CD4-positive, alpha-beta T cell treated with Interleukin-2 at 100 ng/mL for 4 hours (primary cell): Measurements from ENCODE around the gene CTCFL.
"Not testable (repeated sequence)": the region's sequence is repeated elsewhere in the genome, so short reads cannot be mapped to it uniquely, and the experiment has no call there.

Experiments
- DNase-seq: peaks from one replicate; pipeline ENCODE4 v3.0.0-alpha.2; 2020; ENCODE audit warnings: low spot score

The CTCFL gene

GRCh38 chr20:57508831-57509230 is 16.1 kb downstream of the CTCFL start:
- DNase-seq, result no peak

GRCh38 chr20:57508381-57508780 is 16.6 kb downstream of the CTCFL start:
- DNase-seq, result no peak

DNA sequence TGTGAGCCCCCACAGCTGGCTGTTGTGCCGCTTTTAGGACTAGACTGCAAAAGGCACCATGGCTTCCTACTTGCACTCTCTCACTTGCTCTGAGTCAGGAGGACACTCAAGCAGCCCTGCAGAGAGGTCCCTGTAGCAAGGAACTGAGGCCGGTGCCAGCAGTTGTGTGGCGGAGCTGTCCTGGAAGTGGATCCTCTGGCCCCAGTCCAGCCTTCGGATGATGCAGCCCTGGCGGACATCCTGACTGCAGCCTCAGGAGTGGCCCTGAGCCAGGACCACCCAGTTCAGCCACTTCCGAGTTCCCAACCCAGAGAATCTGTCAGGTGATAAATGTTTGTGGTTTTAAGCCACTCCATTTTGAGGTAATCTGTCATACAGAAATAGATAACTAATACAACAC is 17.5 kb downstream of the CTCFL start:
- DNase-seq, result no peak

GRCh38 chr20:57505979-57506378 is 19.0 kb downstream of the CTCFL start:
- DNase-seq, result no peak

DNA sequence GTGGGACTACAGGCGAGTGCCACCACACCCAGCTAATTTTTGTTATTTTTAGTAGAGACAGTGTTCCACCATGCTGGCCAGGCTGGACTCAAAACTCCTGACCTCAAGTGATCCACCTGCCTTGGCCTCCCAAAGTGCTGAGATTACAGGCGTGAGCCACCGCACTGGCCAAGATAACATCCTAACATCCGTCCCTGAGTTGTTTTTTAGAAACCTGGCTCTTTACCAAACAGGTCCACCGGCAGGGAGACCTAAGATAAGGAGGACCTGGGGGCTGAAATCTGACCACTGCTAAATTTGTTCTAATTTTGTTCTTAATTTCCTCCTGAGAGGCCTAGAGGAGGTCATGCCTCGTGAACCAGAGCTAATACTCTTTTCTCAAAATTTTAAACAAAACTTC is 20.5 kb downstream of the CTCFL start:
- no peak for DNase-seq

DNA sequence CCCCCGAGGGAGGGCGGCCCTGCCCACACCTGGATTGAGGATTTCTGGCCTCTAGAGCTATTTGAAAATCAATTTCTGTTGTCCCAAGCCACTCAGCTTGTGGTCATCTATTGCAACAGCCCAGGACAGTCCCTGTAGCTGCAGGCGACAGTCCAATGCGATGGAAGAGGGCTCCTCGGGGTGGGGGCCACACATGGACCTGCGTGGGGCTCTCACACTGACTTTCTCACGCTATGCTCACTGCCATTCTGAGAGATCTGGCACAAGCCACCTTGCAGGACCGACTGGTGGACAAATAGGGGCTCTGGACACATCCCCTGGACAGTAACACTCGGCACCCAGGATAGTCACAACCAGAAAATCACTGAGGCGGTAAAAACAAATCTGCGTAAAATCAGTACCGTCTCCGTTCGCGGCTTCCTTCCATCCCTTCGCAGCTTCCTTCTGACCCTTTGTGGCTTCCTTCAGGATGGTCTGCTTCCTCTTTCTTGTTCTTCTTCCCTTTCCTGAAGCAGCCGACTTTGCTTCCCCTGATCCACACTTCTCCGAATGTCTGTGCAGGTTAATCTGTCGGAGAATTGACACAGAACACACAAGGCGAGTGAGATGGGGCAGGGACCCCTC is 21.8 kb downstream of the CTCFL start:
- no peak for DNase-seq

- DNase-seq, result no peak
These were observed 22.6 kb downstream of the CTCFL start for GRCh38 chr20:57502336-57502700.

- DNase-seq, result no peak
These were observed 23.2 kb downstream of the CTCFL start for GRCh38 chr20:57501461-57502335.

GRCh38 chr20:57500962-57501361 is 24.0 kb downstream of the CTCFL start:
- no peak for DNase-seq

- DNase-seq, result no peak
These were observed 24.7 kb downstream of the CTCFL start for GRCh38 chr20:57500235-57500634.

GRCh38 chr20:57499676-57500075 is 25.3 kb downstream of the CTCFL start:
- no peak for DNase-seq

DNA sequence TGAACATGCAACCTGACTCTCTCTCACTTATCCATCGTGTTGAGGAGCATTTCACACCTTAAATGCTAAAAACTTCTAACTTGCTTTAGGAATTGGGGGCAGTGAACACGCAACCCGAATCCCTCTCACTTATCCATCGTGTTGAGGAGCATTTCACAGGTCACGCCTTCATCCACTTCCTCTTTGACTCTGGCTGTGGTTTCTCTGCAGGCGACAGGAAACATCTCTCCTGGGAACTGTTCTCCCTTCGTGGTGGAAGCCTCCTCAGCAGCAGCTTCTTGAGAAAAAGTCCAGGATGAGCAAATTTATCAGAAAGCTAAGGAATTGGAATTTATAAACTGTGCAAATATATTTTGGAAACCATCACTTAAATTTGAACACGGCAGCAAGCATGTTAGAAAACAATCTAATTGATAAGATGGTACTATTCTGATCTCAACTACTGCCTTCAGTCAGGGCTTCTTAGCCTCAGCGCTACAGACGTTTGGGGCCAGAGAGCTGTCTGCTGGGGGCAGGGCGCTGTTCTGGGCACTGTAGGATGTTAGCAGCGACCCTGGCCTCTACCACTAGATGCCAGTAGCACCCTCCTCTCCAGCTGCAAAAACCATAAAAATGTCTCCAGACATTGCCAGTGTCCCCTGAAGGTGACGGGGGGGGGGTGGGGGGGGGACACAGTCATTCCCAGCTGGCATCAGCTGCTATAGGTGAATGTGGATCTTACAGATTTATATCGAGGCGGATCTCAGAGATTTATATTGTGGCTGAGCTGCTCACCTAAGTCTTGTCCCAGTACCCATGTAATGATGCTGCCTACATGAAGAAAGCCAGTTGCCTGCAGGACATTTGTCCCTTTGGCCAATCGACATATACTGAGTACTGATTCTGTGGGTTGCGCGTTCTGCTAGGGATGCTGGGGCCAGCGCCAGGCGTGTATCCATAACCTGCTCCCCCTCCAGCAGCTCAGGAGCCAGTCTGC is 26.2 kb downstream of the CTCFL start:
- DNase-seq, result peak; percentile 24

- no peak for DNase-seq
These were observed 28.3 kb downstream of the CTCFL start for GRCh38 chr20:57496592-57496991.

DNA sequence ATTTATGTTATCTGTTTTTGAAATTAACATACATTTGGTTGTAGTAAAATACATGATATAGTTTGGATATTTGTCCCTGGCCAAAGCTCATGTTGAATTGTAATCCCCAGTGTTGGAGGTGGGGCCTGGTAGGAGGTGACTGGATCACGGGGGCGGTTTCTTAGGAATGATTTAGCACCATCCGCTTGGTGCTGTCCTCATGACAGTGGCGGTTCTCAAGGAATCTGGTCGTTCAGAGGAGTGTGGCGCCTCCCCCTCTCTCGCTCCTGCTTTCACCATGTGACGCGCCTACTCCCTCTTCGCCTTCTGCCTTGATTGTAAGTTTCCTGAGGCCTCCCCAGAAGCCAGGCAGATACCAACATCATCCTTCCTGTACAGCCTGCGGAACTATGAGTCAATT is 29.0 kb downstream of the CTCFL start:
- DNase-seq, result no peak

DNA sequence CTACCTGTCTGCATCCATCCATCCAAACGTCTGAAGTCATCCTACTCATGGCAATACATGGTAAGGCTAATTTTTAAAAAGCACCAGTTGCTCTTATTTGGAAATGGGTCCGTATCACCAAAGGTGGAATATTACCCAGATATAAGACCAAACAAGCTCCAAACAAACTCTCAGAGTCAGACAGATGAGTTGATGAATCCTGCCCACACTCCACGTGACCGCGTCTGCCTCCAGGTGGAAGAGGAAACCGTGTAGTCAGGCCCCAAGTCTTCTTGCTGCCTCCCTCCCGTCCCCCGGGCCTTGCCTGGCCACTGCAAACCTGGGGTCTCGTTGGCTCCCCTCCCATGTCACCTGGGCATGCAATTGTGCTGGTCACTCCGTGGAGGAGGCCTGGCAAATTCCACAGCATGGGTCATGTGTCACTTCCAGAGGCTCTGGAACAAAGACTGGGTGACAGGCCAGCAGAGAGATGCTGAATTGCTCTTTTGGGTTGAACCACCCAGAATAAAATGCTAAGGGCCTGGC is 31.8 kb downstream of the CTCFL start:
- no peak for DNase-seq

GRCh38 chr20:57491373-57491772 is 33.6 kb downstream of the CTCFL start:
- no peak for DNase-seq

DNA sequence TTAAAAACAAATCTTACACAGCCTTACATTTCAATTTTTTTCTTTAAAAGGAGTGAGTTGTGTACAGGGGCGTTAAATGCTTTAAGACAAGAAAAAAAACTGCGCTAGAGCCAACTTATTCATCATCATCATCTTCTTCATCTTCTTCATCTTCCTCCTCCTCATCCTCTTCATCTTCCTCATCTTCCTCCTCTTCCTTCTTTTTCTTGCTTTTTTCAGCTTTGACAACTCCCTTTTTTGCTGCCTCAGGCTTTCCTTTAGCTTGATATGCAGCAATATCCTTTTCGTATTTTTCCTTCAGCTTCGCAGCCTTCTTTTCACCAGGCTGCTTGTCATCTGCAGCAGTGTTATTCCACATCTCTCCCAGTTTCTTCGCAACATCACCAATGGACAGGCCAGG is 36.7 kb downstream of the CTCFL start:
- not testable (repeated sequence) for DNase-seq

GRCh38 chr20:57485770-57486169 is 39.2 kb downstream of the CTCFL start:
- no peak for DNase-seq

- DNase-seq, result no peak
These were observed 40.2 kb downstream of the CTCFL start for GRCh38 chr20:57484772-57485171.

- DNase-seq, result no peak
These were observed 41.5 kb downstream of the CTCFL start for GRCh38 chr20:57483287-57484050.

DNA sequence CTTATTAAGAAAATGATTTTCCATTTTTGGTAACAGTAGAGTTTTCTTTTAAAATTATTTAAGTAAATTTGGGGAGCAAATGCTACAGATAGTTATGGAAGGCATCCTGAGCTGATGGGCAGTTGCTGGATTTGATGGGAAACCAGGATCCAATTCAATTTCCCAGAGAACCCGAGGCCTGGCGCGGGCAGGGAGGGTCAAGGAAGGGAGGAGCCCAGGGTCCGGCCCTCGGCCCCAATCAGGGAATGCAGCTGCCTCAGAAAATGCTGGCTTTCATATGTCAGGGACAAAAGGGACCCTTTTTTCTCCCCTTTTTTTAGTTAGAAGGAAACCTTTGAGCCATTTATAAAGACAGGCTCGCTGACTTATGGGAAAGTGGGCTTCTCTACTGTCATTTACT is 42.1 kb downstream of the CTCFL start:
- DNase-seq, result no peak

GRCh38 chr20:57482148-57482547 is 42.8 kb downstream of the CTCFL start:
- no peak for DNase-seq
